ACHN (cell line): ENCODE measurements around the gene SELENOF.
A peak's percentile ranks its signal among the peaks of the same experiment; 100 is the strongest.
"Not testable (repeated sequence)": the region's sequence is repeated elsewhere in the genome, so short reads cannot be mapped to it uniquely, and the experiment has no call there.

Experiments used
- DNase-seq: peaks from one replicate; pipeline ENCODE4 v3.0.0-alpha.2; 2015
- in situ Hi-C: cut with HindIII; loops from 2 replicates; pipeline ENCODE4 v1.10.0; 2017; ENCODE audit warnings: low sequenced_read_pairs, low pct_ligation_motif_present, low pct_unique_long_range_greater_than_20kb

SELENOF gene

GRCh38 chr1:86925742-86926141 lies 11.8 kb upstream of the SELENOF start:
- in situ Hi-C loops: no loop called here
- no peak for DNase-seq

GRCh38 chr1:86924324-86924960 lies 10.5 kb upstream of the SELENOF start:
- no peak for DNase-seq
- in situ Hi-C loops: no loop called here

GRCh38 chr1:86922445-86922844 lies 8.5 kb upstream of the SELENOF start:
- DNase-seq: no peak
- in situ Hi-C loops: no loop called here

GRCh38 chr1:86916752-86917151 lies 2.8 kb upstream of the SELENOF start:
- no peak for DNase-seq
- in situ Hi-C loops: no loop called here

GRCh38 chr1:86915737-86916235 lies 1.9 kb upstream of the SELENOF start:
- DNase-seq: no peak
- in situ Hi-C loops: no loop called here

GRCh38 chr1:86914998-86915736 lies 1.2 kb upstream of the SELENOF start:
- in situ Hi-C loops: no loop called here
- DNase-seq: peak; percentile 56

- no peak for DNase-seq
- in situ Hi-C loops: no loop called here
Observed at GRCh38 chr1:86914601-86914997, 673 bp upstream of the SELENOF start, which contains the start of gene HS2ST1. Gene HS2ST1 (plus strand): TSS chr1:86914635.

- DNase-seq: peak; percentile 58
- in situ Hi-C loops: no loop called here
Observed at GRCh38 chr1:86913399-86913895, 479 bp downstream of the SELENOF start.

GRCh38 chr1:86912281-86912900 lies 1.5 kb downstream of the SELENOF start:
- in situ Hi-C loops: no loop called here
- DNase-seq: no peak

- DNase-seq: no peak
- in situ Hi-C loops: no loop called here
Observed at GRCh38 chr1:86906419-86906818, 7.5 kb downstream of the SELENOF start.

- in situ Hi-C loops: no loop called here
- no peak for DNase-seq
Observed at GRCh38 chr1:86905875-86906274, 8.1 kb downstream of the SELENOF start.

- DNase-seq, in situ Hi-C loops: not testable (repeated sequence)
Observed at GRCh38 chr1:86899401-86899800, 14.5 kb downstream of the SELENOF start.

- DNase-seq: no peak
- in situ Hi-C loops: no loop called here
Observed at GRCh38 chr1:86888327-86888726, 25.6 kb downstream of the SELENOF start.

- in situ Hi-C loops: no loop called here
- no peak for DNase-seq
Observed at GRCh38 chr1:86887479-86888162, 26.3 kb downstream of the SELENOF start.

GRCh38 chr1:86875722-86876121 lies 38.2 kb downstream of the SELENOF start:
- no peak for DNase-seq

GRCh38 chr1:86872086-86872485 lies 41.8 kb downstream of the SELENOF start:
- in situ Hi-C loops: no loop called here
- DNase-seq: no peak

More at GRCh38 chr1:86875722-86876121, 38.2 kb downstream of the SELENOF start:
- in situ Hi-C loops: no loop called here

- in situ Hi-C loops: no loop called here
- no peak for DNase-seq
Observed at GRCh38 chr1:86871001-86871400, 42.9 kb downstream of the SELENOF start.

GRCh38 chr1:86868477-86868876 lies 45.4 kb downstream of the SELENOF start:
- DNase-seq: no peak

GRCh38 chr1:86867278-86867677 lies 46.6 kb downstream of the SELENOF start:
- DNase-seq, in situ Hi-C loops: not testable (repeated sequence)

More at GRCh38 chr1:86868477-86868876, 45.4 kb downstream of the SELENOF start:
- in situ Hi-C loops: no loop called here
